Measurements from ENCODE around the gene ROPN1L. TPM values are rescaled to one million over a fixed set of nuclear protein-coding genes. Genes with fewer than 3 reads are reported as not detected.

The ROPN1L gene
- total and polyA plus RNA-seq, 4 donors: 12.0 to 34.8 (median 27.2) TPM

DNA sequence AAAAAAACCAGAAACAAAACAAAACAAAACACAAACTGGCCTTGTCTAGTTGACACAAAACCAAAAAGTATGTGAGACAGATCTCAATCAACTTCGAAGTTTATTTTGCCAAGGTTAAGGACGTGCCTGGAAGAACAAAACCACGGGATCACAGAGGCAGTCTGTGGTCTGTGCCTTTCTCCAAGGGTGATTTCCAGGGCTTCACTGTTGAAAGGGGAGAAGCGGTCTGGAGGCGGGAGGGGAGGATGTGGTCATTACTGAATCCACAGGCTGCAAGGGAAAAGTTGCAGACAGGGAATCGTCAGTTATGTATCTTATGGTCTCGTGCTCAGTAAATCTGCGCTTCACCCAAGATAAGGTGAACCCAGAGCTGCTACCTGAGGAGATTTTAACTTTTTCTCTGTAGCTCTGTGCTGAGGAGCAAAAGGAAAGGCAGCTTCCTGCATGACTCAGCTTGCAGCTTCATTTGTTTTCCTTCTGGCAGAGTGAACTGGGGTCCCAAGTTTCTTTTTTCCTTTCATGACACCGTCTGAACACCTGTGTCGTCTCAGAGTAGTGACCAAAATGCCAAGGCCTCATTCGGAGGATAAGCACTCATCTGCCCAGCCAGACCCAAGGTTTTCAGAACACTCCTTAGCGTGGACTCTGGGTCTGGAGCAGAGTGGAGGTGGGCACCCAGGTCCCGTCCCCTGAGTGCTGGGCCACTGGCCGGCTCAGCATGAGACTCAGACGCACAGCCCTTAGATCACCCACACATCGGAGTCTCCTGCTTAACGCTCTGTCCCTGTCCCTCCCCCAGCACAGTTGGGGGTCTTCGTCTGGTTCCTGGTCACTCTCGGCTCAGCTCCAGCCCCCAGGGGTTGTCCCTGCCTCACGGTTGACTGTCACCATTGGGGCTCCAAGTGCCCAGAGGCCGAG is 25.9 kb downstream of the ROPN1L start:
- Histone ChIP-seq H3K9ac (ENCODE audit: insufficient read depth in 1 of 2, low read length in 2 of 2) (no peak overlapping the region), H3K27me3 (ENCODE audit: control insufficient read depth in 3 of 3, insufficient read depth in 3 of 3, low read length in 2 of 3) (peaks cover 0 to 3% (median 0%) of the 10 kb centered on the region in 3 donors), H3K4me3 (no peak overlapping the region), H3K4me1 (ENCODE audit: control insufficient read depth in 5 of 5, insufficient read depth in 5 of 5, low read length in 5 of 5) (peaks cover 0 to 3% (median 0%) of the 10 kb centered on the region in 5 donors), H3K36me3 (ENCODE audit: control insufficient read depth in 4 of 4, insufficient read depth in 4 of 4, low read length in 4 of 4) (no peaks in the 10 kb centered on the region), H3K9me3 (ENCODE audit: control insufficient read depth in 4 of 4, insufficient read depth in 3 of 4, low read length in 3 of 4) (no peaks in the 10 kb centered on the region), H3K27ac (ENCODE audit: low read depth in 1 of 2, low read length in 1 of 2) (peak overlapping the region in 1 of 2 donors; percentile 1)
- ATAC-seq (ENCODE audit: insufficient read depth, low FRiP score) (no peak), DNase-seq (no peak)
- WGBS, 2 donors: 51 to 53% methylated on average over 21 of the region's 21 CpGs
- TF ChIP-seq, protein P1, sequence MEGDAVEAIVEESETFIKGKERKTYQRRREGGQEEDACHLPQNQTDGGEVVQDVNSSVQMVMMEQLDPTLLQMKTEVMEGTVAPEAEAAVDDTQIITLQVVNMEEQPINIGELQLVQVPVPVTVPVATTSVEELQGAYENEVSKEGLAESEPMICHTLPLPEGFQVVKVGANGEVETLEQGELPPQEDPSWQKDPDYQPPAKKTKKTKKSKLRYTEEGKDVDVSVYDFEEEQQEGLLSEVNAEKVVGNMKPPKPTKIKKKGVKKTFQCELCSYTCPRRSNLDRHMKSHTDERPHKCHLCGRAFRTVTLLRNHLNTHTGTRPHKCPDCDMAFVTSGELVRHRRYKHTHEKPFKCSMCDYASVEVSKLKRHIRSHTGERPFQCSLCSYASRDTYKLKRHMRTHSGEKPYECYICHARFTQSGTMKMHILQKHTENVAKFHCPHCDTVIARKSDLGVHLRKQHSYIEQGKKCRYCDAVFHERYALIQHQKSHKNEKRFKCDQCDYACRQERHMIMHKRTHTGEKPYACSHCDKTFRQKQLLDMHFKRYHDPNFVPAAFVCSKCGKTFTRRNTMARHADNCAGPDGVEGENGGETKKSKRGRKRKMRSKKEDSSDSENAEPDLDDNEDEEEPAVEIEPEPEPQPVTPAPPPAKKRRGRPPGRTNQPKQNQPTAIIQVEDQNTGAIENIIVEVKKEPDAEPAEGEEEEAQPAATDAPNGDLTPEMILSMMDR (IDR thresholded peaks at IDR 0.05; ENCODE audit: control extremely low read depth, extremely low read depth): no peak

- WGBS, 2 donors: 61 to 64% methylated on average over 2 of the region's 2 CpGs
Measured at GRCh38 chr5:10468256-10468655, 26.6 kb downstream of the ROPN1L start.

DNA sequence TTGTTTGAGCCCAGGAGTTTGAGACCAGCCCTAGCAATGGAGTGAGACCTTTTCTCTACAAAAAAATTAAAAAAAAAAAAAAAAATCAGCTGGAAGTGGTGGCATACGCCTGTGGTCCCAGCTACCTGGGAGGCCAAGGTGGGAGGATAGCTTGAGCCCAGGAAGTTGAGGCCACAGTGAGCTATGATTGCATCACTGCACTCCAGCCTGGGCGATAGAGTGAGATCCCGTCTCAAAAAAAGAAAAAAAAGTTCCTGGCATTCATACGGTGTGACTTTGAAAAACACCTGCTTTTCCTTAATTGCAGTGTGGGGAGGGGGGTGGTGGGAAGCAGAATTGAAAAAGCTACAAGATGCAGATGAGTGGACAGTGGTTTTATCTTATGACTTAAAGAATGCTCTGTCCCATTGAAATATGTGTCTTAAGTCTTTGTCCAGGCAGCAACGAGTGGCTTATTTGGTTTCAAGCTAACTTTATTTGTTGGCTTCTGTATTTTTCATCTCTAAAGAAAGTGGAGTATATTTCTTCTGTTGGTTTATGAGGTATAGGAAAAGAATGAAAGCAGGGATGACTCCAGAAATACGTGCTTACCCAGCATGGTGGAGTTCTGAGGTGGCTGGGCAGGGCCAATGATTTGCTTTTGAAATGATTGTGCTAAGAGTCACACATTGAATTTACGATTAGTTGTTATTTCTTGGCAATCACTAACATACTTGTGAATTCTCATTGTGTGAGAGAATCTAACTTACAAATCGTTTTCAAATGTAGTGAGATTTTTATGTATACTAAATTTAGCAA is 27.8 kb downstream of the ROPN1L start:
- Histone ChIP-seq H3K4me1 (ENCODE audit: control insufficient read depth in 5 of 5, insufficient read depth in 5 of 5, low read length in 5 of 5) (peaks cover 0 to 3% (median 0%) of the 10 kb centered on the region in 5 donors), H3K9me3 (ENCODE audit: control insufficient read depth in 4 of 4, insufficient read depth in 3 of 4, low read length in 3 of 4) (peaks cover 0 to 2% (median 0%) of the 10 kb centered on the region in 4 donors), H3K27ac (ENCODE audit: low read depth in 1 of 2, low read length in 1 of 2) (no peak overlapping the region), H3K27me3 (ENCODE audit: control insufficient read depth in 3 of 3, insufficient read depth in 3 of 3, low read length in 2 of 3) (peaks cover 0 to 3% (median 0%) of the 10 kb centered on the region in 3 donors), H3K4me3 (no peak overlapping the region), H3K9ac (ENCODE audit: insufficient read depth in 1 of 2, low read length in 2 of 2) (no peak overlapping the region), H3K36me3 (ENCODE audit: control insufficient read depth in 4 of 4, insufficient read depth in 4 of 4, low read length in 4 of 4) (no peaks in the 10 kb centered on the region)
- 84 to 89% methylated on average over 8 of the region's 8 CpGs for WGBS, 2 donors
- TF ChIP-seq, protein P1 (IDR thresholded peaks at IDR 0.05; ENCODE audit: control extremely low read depth, extremely low read depth): no peak
- no peak for DNase-seq
- ATAC-seq (ENCODE audit: insufficient read depth, low FRiP score): no peak

More at GRCh38 chr5:10468256-10468655, 26.6 kb downstream of the ROPN1L start:
- H3K27ac ChIP-seq (ENCODE audit: low read depth in 1 of 2, low read length in 1 of 2): no peak overlapping the region
- H3K4me3 ChIP-seq: no peak overlapping the region
- H3K27me3 ChIP-seq (ENCODE audit: control insufficient read depth in 3 of 3, insufficient read depth in 3 of 3, low read length in 2 of 3): peaks cover 0 to 3% (median 0%) of the 10 kb centered on the region in 3 donors
- no peak for ATAC-seq (ENCODE audit: insufficient read depth, low FRiP score)
- H3K4me1 ChIP-seq (ENCODE audit: control insufficient read depth in 5 of 5, insufficient read depth in 5 of 5, low read length in 5 of 5): peaks cover 0 to 3% (median 0%) of the 10 kb centered on the region in 5 donors
- H3K36me3 ChIP-seq (ENCODE audit: control insufficient read depth in 4 of 4, insufficient read depth in 4 of 4, low read length in 4 of 4): no peaks in the 10 kb centered on the region
- DNase-seq: no peak
- H3K9me3 ChIP-seq (ENCODE audit: control insufficient read depth in 4 of 4, insufficient read depth in 3 of 4, low read length in 3 of 4): peaks cover 0 to 2% (median 0%) of the 10 kb centered on the region in 4 donors
- H3K9ac ChIP-seq (ENCODE audit: insufficient read depth in 1 of 2, low read length in 2 of 2): no peak overlapping the region
- TF ChIP-seq, protein P1 (IDR thresholded peaks at IDR 0.05; ENCODE audit: control extremely low read depth, extremely low read depth): no peak
